ENCODE measurements around the gene RUNX2. TPM values are rescaled to one million over a fixed set of nuclear protein-coding genes. Genes with fewer than 3 reads are reported as not detected.

The RUNX2 gene
- polyA plus RNA-seq, 1 of the 3 experiments (the other 2 are of a cell fraction) = 4.4 TPM

DNA sequence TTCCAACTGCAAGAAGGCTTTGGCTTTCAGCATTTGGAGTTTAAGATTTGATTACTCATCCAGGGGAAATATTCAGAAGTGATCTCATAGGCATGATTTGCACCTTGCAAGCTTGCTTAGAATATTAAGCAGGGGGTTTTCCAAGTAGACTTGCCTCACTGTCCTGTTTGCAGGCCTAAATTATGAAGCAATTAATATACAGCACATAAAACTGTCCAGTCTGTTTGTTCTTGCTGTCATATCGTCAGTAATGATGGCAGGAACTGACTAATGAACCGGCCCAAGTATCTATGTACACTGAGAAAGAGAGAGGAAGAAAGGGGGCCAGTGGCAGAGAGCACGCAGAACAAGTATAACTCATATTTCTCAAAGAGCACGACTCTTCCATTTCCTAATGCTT, 262.1 kb downstream of the RUNX2 start (continued):
- TF ChIP-seq, protein P1, sequence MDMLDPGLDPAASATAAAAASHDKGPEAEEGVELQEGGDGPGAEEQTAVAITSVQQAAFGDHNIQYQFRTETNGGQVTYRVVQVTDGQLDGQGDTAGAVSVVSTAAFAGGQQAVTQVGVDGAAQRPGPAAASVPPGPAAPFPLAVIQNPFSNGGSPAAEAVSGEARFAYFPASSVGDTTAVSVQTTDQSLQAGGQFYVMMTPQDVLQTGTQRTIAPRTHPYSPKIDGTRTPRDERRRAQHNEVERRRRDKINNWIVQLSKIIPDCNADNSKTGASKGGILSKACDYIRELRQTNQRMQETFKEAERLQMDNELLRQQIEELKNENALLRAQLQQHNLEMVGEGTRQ (IDR thresholded peaks at IDR 0.05; ENCODE audit: borderline replicate concordance, low read depth, low read length) = no peak
- TF ChIP-seq POLR2AphosphoS5 (IDR thresholded peaks at IDR 0.05; ENCODE audit: low read depth, low read length) (no peak), RAD21 (IDR thresholded peaks at IDR 0.05; ENCODE audit: low read length) (no peak), RFX5 (IDR thresholded peaks at IDR 0.05; ENCODE audit: low read length) (no peak), MAX (IDR thresholded peaks at IDR 0.05; ENCODE audit: low read depth) (no peak), RCOR1 (IDR thresholded peaks at IDR 0.05; ENCODE audit: low read length) (no peak), RXRA (IDR thresholded peaks at IDR 0.05; ENCODE audit: borderline replicate concordance, low read depth) (no peak), TAF1 (IDR thresholded peaks at IDR 0.05; ENCODE audit: borderline replicate concordance, low read depth, low read length) (no peak), FOXM1 (IDR thresholded peaks at IDR 0.05; ENCODE audit: low read depth) (no peak), GABPA (IDR thresholded peaks at IDR 0.05; ENCODE audit: low read depth) (no peak), EZH2phosphoT487 (IDR thresholded peaks at IDR 0.05; ENCODE audit: borderline replicate concordance, low read depth) (no peak), ZBTB33 (IDR thresholded peaks at IDR 0.05; ENCODE audit: borderline replicate concordance, low read depth) (no peak), FOXJ3 (CRISPR knock-in tag; IDR thresholded peaks at IDR 0.05) (no peak), TEAD4 (IDR thresholded peaks at IDR 0.05; ENCODE audit: borderline replicate concordance, insufficient read depth) (no peak), NRF1 (IDR thresholded peaks at IDR 0.05; ENCODE audit: low read depth, low read length) (no peak), ELF1 (IDR thresholded peaks at IDR 0.05) (no peak), MXI1 (IDR thresholded peaks at IDR 0.05; ENCODE audit: low read depth, low read length) (no peak), JUND (IDR thresholded peaks at IDR 0.05) (no peak; the same call in 1 of the 2 replicates), SMC3 (IDR thresholded peaks at IDR 0.05; ENCODE audit: low read depth, low read length) (no peak), GATA2 (CRISPR knock-in tag; IDR thresholded peaks at IDR 0.05) (no peak)
- TF ChIP-seq, protein P2, sequence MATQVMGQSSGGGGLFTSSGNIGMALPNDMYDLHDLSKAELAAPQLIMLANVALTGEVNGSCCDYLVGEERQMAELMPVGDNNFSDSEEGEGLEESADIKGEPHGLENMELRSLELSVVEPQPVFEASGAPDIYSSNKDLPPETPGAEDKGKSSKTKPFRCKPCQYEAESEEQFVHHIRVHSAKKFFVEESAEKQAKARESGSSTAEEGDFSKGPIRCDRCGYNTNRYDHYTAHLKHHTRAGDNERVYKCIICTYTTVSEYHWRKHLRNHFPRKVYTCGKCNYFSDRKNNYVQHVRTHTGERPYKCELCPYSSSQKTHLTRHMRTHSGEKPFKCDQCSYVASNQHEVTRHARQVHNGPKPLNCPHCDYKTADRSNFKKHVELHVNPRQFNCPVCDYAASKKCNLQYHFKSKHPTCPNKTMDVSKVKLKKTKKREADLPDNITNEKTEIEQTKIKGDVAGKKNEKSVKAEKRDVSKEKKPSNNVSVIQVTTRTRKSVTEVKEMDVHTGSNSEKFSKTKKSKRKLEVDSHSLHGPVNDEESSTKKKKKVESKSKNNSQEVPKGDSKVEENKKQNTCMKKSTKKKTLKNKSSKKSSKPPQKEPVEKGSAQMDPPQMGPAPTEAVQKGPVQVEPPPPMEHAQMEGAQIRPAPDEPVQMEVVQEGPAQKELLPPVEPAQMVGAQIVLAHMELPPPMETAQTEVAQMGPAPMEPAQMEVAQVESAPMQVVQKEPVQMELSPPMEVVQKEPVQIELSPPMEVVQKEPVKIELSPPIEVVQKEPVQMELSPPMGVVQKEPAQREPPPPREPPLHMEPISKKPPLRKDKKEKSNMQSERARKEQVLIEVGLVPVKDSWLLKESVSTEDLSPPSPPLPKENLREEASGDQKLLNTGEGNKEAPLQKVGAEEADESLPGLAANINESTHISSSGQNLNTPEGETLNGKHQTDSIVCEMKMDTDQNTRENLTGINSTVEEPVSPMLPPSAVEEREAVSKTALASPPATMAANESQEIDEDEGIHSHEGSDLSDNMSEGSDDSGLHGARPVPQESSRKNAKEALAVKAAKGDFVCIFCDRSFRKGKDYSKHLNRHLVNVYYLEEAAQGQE (IDR thresholded peaks at IDR 0.05; ENCODE audit: low read depth, low read length) = no peak
- TF ChIP-seq, protein P3, sequence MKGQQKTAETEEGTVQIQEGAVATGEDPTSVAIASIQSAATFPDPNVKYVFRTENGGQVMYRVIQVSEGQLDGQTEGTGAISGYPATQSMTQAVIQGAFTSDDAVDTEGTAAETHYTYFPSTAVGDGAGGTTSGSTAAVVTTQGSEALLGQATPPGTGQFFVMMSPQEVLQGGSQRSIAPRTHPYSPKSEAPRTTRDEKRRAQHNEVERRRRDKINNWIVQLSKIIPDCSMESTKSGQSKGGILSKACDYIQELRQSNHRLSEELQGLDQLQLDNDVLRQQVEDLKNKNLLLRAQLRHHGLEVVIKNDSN (IDR thresholded peaks at IDR 0.05; ENCODE audit: borderline replicate concordance, low read depth) = no peak
- TF ChIP-seq, protein P4, sequence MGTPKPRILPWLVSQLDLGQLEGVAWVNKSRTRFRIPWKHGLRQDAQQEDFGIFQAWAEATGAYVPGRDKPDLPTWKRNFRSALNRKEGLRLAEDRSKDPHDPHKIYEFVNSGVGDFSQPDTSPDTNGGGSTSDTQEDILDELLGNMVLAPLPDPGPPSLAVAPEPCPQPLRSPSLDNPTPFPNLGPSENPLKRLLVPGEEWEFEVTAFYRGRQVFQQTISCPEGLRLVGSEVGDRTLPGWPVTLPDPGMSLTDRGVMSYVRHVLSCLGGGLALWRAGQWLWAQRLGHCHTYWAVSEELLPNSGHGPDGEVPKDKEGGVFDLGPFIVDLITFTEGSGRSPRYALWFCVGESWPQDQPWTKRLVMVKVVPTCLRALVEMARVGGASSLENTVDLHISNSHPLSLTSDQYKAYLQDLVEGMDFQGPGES (IDR thresholded peaks at IDR 0.05; ENCODE audit: low read depth, low read length) = no peak
